ENCODE measurements around the gene RAD51B. TPM values are rescaled to one million over a fixed set of nuclear protein-coding genes. Genes with fewer than 3 reads are reported as not detected.

RAD51B gene
- total RNA-seq, 6 donors from 2014 or later = 10.6 to 63.9 (median 18.4) TPM

DNA sequence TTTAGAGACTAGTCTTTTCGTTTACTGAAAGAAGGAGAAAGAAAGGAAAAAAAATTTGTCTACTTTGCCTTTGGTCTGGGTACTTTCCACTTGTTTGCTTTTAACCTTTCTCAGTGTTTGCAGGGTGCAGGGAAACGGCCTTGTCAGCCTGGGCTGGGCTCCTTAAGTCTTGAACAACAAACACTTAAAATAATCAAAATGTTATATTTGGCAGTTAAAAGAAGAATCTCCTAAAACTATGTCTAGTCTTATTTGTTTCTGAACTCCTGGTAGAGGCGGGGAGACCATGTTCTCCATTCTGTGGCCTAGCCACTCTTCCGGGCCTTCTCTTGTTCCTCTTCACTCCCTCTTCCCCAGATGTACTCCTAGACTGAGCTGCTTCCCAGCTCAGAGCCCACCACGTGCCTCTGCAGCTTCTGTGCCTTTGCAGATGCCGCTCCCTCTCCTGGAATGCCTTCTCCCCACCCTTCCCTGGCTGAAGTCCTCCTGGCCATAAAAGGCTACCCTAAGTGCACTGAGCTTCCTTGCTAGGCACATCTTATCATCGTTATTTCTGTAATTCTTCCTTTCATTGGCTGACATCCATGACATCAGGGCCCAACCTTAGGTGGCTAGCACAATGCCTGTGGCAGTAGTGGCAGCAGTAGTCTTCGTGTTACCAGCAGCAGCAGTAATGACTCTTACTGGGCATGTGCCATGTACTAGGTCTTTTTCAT is 540.4 kb downstream of the RAD51B start:
- TF ChIP-seq, protein P1, sequence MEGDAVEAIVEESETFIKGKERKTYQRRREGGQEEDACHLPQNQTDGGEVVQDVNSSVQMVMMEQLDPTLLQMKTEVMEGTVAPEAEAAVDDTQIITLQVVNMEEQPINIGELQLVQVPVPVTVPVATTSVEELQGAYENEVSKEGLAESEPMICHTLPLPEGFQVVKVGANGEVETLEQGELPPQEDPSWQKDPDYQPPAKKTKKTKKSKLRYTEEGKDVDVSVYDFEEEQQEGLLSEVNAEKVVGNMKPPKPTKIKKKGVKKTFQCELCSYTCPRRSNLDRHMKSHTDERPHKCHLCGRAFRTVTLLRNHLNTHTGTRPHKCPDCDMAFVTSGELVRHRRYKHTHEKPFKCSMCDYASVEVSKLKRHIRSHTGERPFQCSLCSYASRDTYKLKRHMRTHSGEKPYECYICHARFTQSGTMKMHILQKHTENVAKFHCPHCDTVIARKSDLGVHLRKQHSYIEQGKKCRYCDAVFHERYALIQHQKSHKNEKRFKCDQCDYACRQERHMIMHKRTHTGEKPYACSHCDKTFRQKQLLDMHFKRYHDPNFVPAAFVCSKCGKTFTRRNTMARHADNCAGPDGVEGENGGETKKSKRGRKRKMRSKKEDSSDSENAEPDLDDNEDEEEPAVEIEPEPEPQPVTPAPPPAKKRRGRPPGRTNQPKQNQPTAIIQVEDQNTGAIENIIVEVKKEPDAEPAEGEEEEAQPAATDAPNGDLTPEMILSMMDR (IDR thresholded peaks at IDR 0.05) = no peak
- peak in 1 of 4 donors; percentile 18 for TF ChIP-seq POLR2A (IDR thresholded peaks at IDR 0.05)
- peak in 2 of 4 donors; percentile 3 to 41 for TF ChIP-seq EP300 (IDR thresholded peaks at IDR 0.05)
- peak; percentile 50 to 68 for TF ChIP-seq POLR2AphosphoS5 (IDR thresholded peaks at IDR 0.05)
- Histone ChIP-seq H3K4me3 (no peak overlapping the region), H3K27ac (peak overlapping the region; percentile 75 to 88 (median 78)), H3K36me3 (no peaks in the 10 kb centered on the region), H3K27me3 (no peaks in the 10 kb centered on the region), H3K4me1 (peaks cover 16 to 45% (median 35%) of the 10 kb centered on the region in 4 donors), H3K9me3 (no peaks in the 10 kb centered on the region)
- WGBS, 2 donors = 42 to 45% methylated on average over 8 of the region's 8 CpGs
- ATAC-seq (ENCODE audit: low FRiP score in 2 of 2) (peak; percentile 84 to 93), DNase-seq (peak in 1 of 2 donors; percentile 93)

DNA sequence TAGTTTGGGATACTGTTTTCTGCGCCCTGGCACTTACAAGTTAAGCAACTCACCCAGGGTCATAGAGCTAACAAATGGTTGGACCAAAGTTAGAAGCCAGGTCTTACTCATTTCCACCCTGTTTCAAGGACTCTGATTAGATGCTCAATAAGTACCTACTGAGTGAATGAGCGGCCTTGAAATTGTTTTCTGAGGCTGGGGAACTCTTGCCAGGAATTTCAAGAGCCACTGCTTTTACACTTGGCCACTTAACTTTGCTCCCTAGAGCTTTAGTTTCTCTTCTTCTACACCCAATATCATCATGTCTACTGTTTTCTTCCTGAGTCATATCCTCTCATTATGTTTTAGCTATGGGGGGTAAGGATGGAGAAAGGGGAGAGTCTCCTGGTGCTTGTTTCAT is 541.7 kb downstream of the RAD51B start:
- TF ChIP-seq POLR2A (IDR thresholded peaks at IDR 0.05) (peak in 1 of 4 donors; percentile 16), EP300 (IDR thresholded peaks at IDR 0.05) (peak in 1 of 4 donors; percentile 35)
- TF ChIP-seq, protein P1 (IDR thresholded peaks at IDR 0.05) = no peak
- peak; percentile 36 to 67 for ATAC-seq (ENCODE audit: low FRiP score in 2 of 2)
- peak in 1 of 2 donors; percentile 62 for DNase-seq
- no peaks in the 10 kb centered on the region for H3K27me3 ChIP-seq
- H3K9me3 ChIP-seq = no peaks in the 10 kb centered on the region
- no peaks in the 10 kb centered on the region for H3K36me3 ChIP-seq
- peaks cover 19 to 49% (median 40%) of the 10 kb centered on the region in 4 donors for H3K4me1 ChIP-seq
- H3K27ac ChIP-seq = peak overlapping the region; percentile 75 to 88 (median 78)
- 66 to 79% methylated on average over 2 of the region's 2 CpGs for WGBS, 2 donors
- no peak overlapping the region for H3K4me3 ChIP-seq

DNA sequence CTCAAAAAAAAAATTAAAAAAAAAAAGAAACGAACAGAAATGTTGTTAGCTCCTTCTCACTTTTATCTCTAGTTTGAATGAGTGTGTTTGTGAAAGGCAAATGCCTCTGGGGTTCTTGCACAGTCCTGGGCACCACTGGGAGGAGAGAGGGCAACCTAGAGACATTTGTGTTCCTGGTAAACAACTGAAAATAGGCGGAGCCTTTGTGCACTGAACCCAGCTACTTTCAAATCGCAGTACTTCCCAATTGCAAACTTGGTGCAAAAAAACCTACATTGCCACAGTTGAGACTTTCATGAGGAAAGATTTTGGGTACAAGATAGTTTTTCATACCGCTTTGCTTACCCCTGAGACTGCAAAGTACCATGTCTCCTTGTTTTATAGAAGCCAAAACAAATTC is 543.3 kb downstream of the RAD51B start:
- Histone ChIP-seq H3K4me1 (peaks cover 31 to 59% (median 44%) of the 10 kb centered on the region in 4 donors), H3K4me3 (no peak overlapping the region), H3K36me3 (no peaks in the 10 kb centered on the region), H3K9me3 (no peaks in the 10 kb centered on the region), H3K27ac (no peak overlapping the region), H3K27me3 (no peaks in the 10 kb centered on the region)
- TF ChIP-seq POLR2AphosphoS5 (IDR thresholded peaks at IDR 0.05) = no peak
- TF ChIP-seq POLR2A (IDR thresholded peaks at IDR 0.05) = no peak
- no peak for TF ChIP-seq EP300 (IDR thresholded peaks at IDR 0.05)
- TF ChIP-seq, protein P1 (IDR thresholded peaks at IDR 0.05) = no peak
- WGBS, 2 donors = 65 to 70% methylated on average over 4 of the region's 4 CpGs
- DNase-seq = no peak
- ATAC-seq (ENCODE audit: low FRiP score in 2 of 2) = no peak

DNA sequence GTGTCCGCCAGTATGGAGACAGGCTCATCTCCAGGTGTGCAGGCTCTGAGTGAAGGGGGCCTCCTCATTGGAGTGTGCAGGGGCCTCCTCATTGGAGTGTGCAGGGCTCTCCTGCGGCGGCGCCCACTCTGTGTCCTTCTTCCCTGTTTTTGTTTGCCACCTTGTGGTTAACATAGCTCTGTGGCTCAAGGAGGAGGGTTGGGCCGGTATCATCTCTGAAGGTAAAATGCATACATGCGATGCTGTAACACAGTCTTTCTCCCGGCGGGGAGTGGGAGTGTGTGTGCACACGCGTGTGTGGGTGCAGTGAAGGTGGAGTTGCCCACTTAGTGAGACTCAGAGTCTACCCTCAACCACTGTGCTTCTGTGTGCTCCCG is 543.9 kb downstream of the RAD51B start:
- no peaks in the 10 kb centered on the region for H3K27me3 ChIP-seq
- no peaks in the 10 kb centered on the region for H3K36me3 ChIP-seq
- WGBS, 2 donors = 67 to 76% methylated on average over 11 of the region's 11 CpGs
- TF ChIP-seq POLR2A (IDR thresholded peaks at IDR 0.05) (no peak), EP300 (IDR thresholded peaks at IDR 0.05) (no peak), POLR2AphosphoS5 (IDR thresholded peaks at IDR 0.05) (no peak)
- TF ChIP-seq, protein P1 (IDR thresholded peaks at IDR 0.05) = peak in 2 of 6 experiments; percentile 13 to 14
- peaks cover 31 to 59% (median 44%) of the 10 kb centered on the region in 4 donors for H3K4me1 ChIP-seq
- DNase-seq = peak in 1 of 2 donors; percentile 42
- H3K9me3 ChIP-seq = no peaks in the 10 kb centered on the region
- H3K27ac ChIP-seq = peak overlapping the region in 3 of 4 donors; percentile 54 to 84 (median 61)
- no peak overlapping the region for H3K4me3 ChIP-seq
- ATAC-seq (ENCODE audit: low FRiP score in 2 of 2) = no peak

All from upper lobe of left lung (tissue), 6 donors.